ENCODE data around the gene MAGEA8.

- TF ChIP-seq POLR2A (IDR thresholded peaks at IDR 0.05; ENCODE audit: low read depth, low read length), result no peak
- no peak for TF ChIP-seq EZH2 (IDR thresholded peaks at IDR 0.05; ENCODE audit: borderline replicate concordance, low read depth, low read length, severe bottlenecking)
- no peak for TF ChIP-seq CTCF (IDR thresholded peaks at IDR 0.05; ENCODE audit: extremely low read depth in 1 of 2, insufficient read depth in 1 of 2, low read depth in 1 of 2, low read length in 2 of 2)
- no peak for TF ChIP-seq FOS (IDR thresholded peaks at IDR 0.05; ENCODE audit: borderline replicate concordance, insufficient read depth, low read length)
- TF ChIP-seq POLR2AphosphoS5 (IDR thresholded peaks at IDR 0.05; ENCODE audit: insufficient read depth, low read depth, low read length), result no peak
- no peak for TF ChIP-seq MAX (IDR thresholded peaks at IDR 0.05; ENCODE audit: insufficient read depth, insufficient read length)
- TF ChIP-seq GATA2 (IDR thresholded peaks at IDR 0.05; ENCODE audit: insufficient read depth, insufficient read length, low read depth, low read length), result no peak
- no peak for TF ChIP-seq JUN (IDR thresholded peaks at IDR 0.05; ENCODE audit: borderline replicate concordance, insufficient read depth, insufficient read length, low read depth)
Observed at GRCh38 chrX:149858592-149858991, 22.4 kb upstream of the MAGEA8 start.

Data from endothelial cell of umbilical vein (primary cell).